ENCODE data around the gene SIK3.
A peak's percentile ranks its signal among the peaks of the same experiment; 100 is the strongest.
"Not testable (repeated sequence)": the region's sequence is repeated elsewhere in the genome, so short reads cannot be mapped to it uniquely, and the experiment has no call there.

Gene SIK3

GRCh38 chr11:117098269-117099232 lies at the start of gene SIK3:
Gene SIK3 (minus strand): TSS chr11:117098428. CDS start chr11:117098415, 13 bp downstream.
- peak; percentile 99 for DNase-seq (ENCODE audit: low spot score)
- in situ Hi-C loops (cut with MboI; ENCODE audit: low pct_unique_long_range_greater_than_20kb, low sequenced_read_pairs, unreplicated experiment): no loop called here
- peak; percentile 71 for TF ChIP-seq CTCF (IDR thresholded peaks at IDR 0.05; ENCODE audit: extremely low read depth, insufficient read depth, missing control alignments)

GRCh38 chr11:117146521-117146920 lies 48.3 kb upstream of the SIK3 start:
- in situ Hi-C loops (cut with MboI; ENCODE audit: low pct_unique_long_range_greater_than_20kb, low sequenced_read_pairs, unreplicated experiment): no loop called here
- DNase-seq (ENCODE audit: low spot score): no peak

GRCh38 chr11:117145393-117145761 lies 47.1 kb upstream of the SIK3 start:
- DNase-seq (ENCODE audit: low spot score): peak; percentile 33
- in situ Hi-C loops (cut with MboI; ENCODE audit: low pct_unique_long_range_greater_than_20kb, low sequenced_read_pairs, unreplicated experiment): no loop called here
- TF ChIP-seq CTCF (IDR thresholded peaks at IDR 0.05; ENCODE audit: extremely low read depth, insufficient read depth, missing control alignments): no peak

More at GRCh38 chr11:117146521-117146920, 48.3 kb upstream of the SIK3 start:
- no peak for TF ChIP-seq CTCF (IDR thresholded peaks at IDR 0.05; ENCODE audit: extremely low read depth, insufficient read depth, missing control alignments)

- in situ Hi-C loops (cut with MboI; ENCODE audit: low pct_unique_long_range_greater_than_20kb, low sequenced_read_pairs, unreplicated experiment): no loop called here
- peak; percentile 72 for DNase-seq (ENCODE audit: low spot score)
- no peak for TF ChIP-seq CTCF (IDR thresholded peaks at IDR 0.05; ENCODE audit: extremely low read depth, insufficient read depth, missing control alignments)
Measured at GRCh38 chr11:117144477-117145392, 46.5 kb upstream of the SIK3 start.

GRCh38 chr11:117143871-117144476 lies 45.7 kb upstream of the SIK3 start, which contains the start of gene PAFAH1B2:
Gene PAFAH1B2 (plus strand): TSS chr11:117144287. CDS start chr11:117152448, 8,161 bp downstream.
- in situ Hi-C loops (cut with MboI; ENCODE audit: low pct_unique_long_range_greater_than_20kb, low sequenced_read_pairs, unreplicated experiment): no loop called here
- TF ChIP-seq CTCF (IDR thresholded peaks at IDR 0.05; ENCODE audit: extremely low read depth, insufficient read depth, missing control alignments): no peak
- DNase-seq (ENCODE audit: low spot score): peak; percentile 98

GRCh38 chr11:117143390-117143789 lies 45.2 kb upstream of the SIK3 start:
- TF ChIP-seq CTCF (IDR thresholded peaks at IDR 0.05; ENCODE audit: extremely low read depth, insufficient read depth, missing control alignments): no peak
- DNase-seq (ENCODE audit: low spot score): peak; percentile 56
- in situ Hi-C loops (cut with MboI; ENCODE audit: low pct_unique_long_range_greater_than_20kb, low sequenced_read_pairs, unreplicated experiment): no loop called here

GRCh38 chr11:117137223-117138086 lies 39.2 kb upstream of the SIK3 start:
- in situ Hi-C loops (cut with MboI; ENCODE audit: low pct_unique_long_range_greater_than_20kb, low sequenced_read_pairs, unreplicated experiment); DNase-seq (ENCODE audit: low spot score): not testable (repeated sequence)

- DNase-seq (ENCODE audit: low spot score); in situ Hi-C loops (cut with MboI; ENCODE audit: low pct_unique_long_range_greater_than_20kb, low sequenced_read_pairs, unreplicated experiment): not testable (repeated sequence)
Measured at GRCh38 chr11:117134979-117135378, 36.8 kb upstream of the SIK3 start.

Measured in GM13977 (cell line).